CD4-positive, alpha-beta memory T cell (primary cell): Measurements from ENCODE around the gene POLR2A. TPM values are rescaled to one million over a fixed set of nuclear protein-coding genes. Genes with fewer than 3 reads are reported as not detected.
"Not testable (repeated sequence)": the region's sequence is repeated elsewhere in the genome, so short reads cannot be mapped to it uniquely, and the experiment has no call there.

ENCODE experiments used
- CTCF ChIA-PET: fragments of 350-600 bp; sonication (Branson Sonifier 250); formaldehyde crosslinking; loops from one replicate; lab custom pipeline; 2021; ENCODE audit warnings: inconsistent platforms; ENCODE audit not compliant: partially characterized antibody; lab: Charles Lee
- POLR2A ChIA-PET: fragments of 350-600 bp; sonication (Branson Sonifier 250); formaldehyde crosslinking; loops from one replicate; lab custom pipeline; 2021; ENCODE audit not compliant: partially characterized antibody; lab: Charles Lee
- DNase-seq, 5 donors: peaks; one replicate each; pipeline versions ENCODE4 v3.0.0 to v3.0.0-alpha.2; 2020 to 2022; ENCODE audit warnings: mixed read lengths in 1 of 5
- H3K27ac ChIP-seq: one replicate; pipeline ENCODE4 v1.7.0; 2013; ENCODE audit warnings: low read depth, low read length
- H3K27me3 ChIP-seq: 2 replicates; pipeline ENCODE4 v1.7.0; 2013; ENCODE audit warnings: mild to moderate bottlenecking, low read length, moderate library complexity; ENCODE audit not compliant: insufficient read depth
- H3K36me3 ChIP-seq: 2 replicates; pipeline ENCODE4 v1.7.0; 2013; ENCODE audit warnings: mild to moderate bottlenecking, low read length, moderate library complexity; ENCODE audit not compliant: insufficient read depth
- H3K4me1 ChIP-seq: 2 replicates; pipeline ENCODE4 v1.7.0; 2013; ENCODE audit warnings: mild to moderate bottlenecking, low read length, moderate library complexity; ENCODE audit not compliant: insufficient read depth
- H3K4me3 ChIP-seq, 2 donors: one replicate each; pipeline ENCODE4 v1.7.0; 2013; ENCODE audit warnings: low read length in 2 of 2, mild to moderate bottlenecking in 1 of 2
- H3K9me3 ChIP-seq, 2 donors: one replicate each; pipeline ENCODE4 v1.7.0; 2013; ENCODE audit warnings: low read length in 2 of 2, control low read depth in 1 of 2; ENCODE audit not compliant: control insufficient read depth in 1 of 2
- H3K27ac Mint-ChIP-seq, 7 donors: one replicate each; pipeline ENCODE4 v1.8.0; 2020 to 2021; ENCODE audit warnings: mixed read lengths in 7 of 7, mild to moderate bottlenecking in 6 of 7, inconsistent platforms in 3 of 7, moderate library complexity in 3 of 7
- H3K27me3 Mint-ChIP-seq, 2 donors: one replicate each; pipeline ENCODE4 v1.8.0; 2020 to 2021; ENCODE audit warnings: mixed read lengths in 2 of 2
- H3K36me3 Mint-ChIP-seq, 2 donors: one replicate each; pipeline ENCODE4 v1.8.0; 2020 to 2021; ENCODE audit warnings: mixed read lengths in 2 of 2, inconsistent platforms in 1 of 2, mild to moderate bottlenecking in 1 of 2
- H3K4me1 Mint-ChIP-seq, 4 donors: one replicate each; pipeline ENCODE4 v1.8.0; 2020 to 2021; ENCODE audit warnings: mixed read lengths in 4 of 4, mild to moderate bottlenecking in 1 of 4
- H3K4me3 Mint-ChIP-seq, 8 donors: one replicate each; pipeline ENCODE4 v1.8.0; 2020 to 2021; ENCODE audit warnings: mixed read lengths in 8 of 8, mild to moderate bottlenecking in 7 of 8, moderate library complexity in 6 of 8, inconsistent platforms in 3 of 8
- H3K9me3 Mint-ChIP-seq, 8 donors: one replicate each; pipeline ENCODE4 v1.8.0; 2020 to 2021; ENCODE audit warnings: mixed read lengths in 8 of 8, mild to moderate bottlenecking in 5 of 8, inconsistent platforms in 3 of 8, moderate library complexity in 1 of 8
- intact Hi-C: fragments of 100-400 bp; cut with micrococcal nuclease; formaldehyde crosslinking; loops from one replicate; pipeline ENCODE4 v1.15.1; 2023
- polyA plus RNA-seq, 2 donors: library from polyadenylated mRNA; unstranded; fragments of 300-500 nt; fragmentation: Illumina TruSeq; gene quantifications; one replicate each; pipeline ENCODE4 v1.2.3, GENCODE V29; 2021
- total RNA-seq, 2 experiments: library from RNA; stranded (reverse); gene quantifications; one replicate each; pipeline ENCODE4 v1.2.3, GENCODE V29; 2021

Gene POLR2A
- total and polyA plus RNA-seq, 4 experiments from 2014 or later: 8.6 to 191 (median 127) TPM

- H3K9me3 ChIP-seq: no peaks in the 10 kb centered on the region
- no peak overlapping the region for H3K27ac ChIP-seq
- ChIA-PET CTCF (no interaction called here), POLR2A (interaction anchor here (0.6 to 23.4 kb wide), 7 partner anchors 9 to 123 kb away, joined by 3 to 398 read pairs (median 3); partner anchors contain the start of genes POLR2A, SLC35G6, TMEM102 and ZBTB4)
- no peaks in the 10 kb centered on the region for H3K9me3 Mint-ChIP-seq
- DNase-seq: no peak
- H3K4me3 Mint-ChIP-seq: peak overlapping the region in 1 of 8 donors; percentile 26
- peaks cover 2% of the 10 kb centered on the region for H3K36me3 ChIP-seq
- no peaks in the 10 kb centered on the region for H3K27me3 ChIP-seq
- peaks cover 31% of the 10 kb centered on the region for H3K4me1 ChIP-seq
- no peaks in the 10 kb centered on the region for H3K27me3 Mint-ChIP-seq
- no peak overlapping the region for H3K4me3 ChIP-seq
- intact Hi-C loops: no loop called here
- peak overlapping the region in 5 of 7 donors; percentile 15 to 71 (median 65) for H3K27ac Mint-ChIP-seq
- peaks cover 0 to 20% of the 10 kb centered on the region in 2 donors for H3K36me3 Mint-ChIP-seq
- H3K4me1 Mint-ChIP-seq: peaks cover 18 to 55% (median 26%) of the 10 kb centered on the region in 4 donors
These were observed 12.4 kb upstream of the POLR2A start for GRCh38 chr17:7471729-7472128.

GRCh38 chr17:7474767-7475166 lies 9.4 kb upstream of the POLR2A start:
- peaks cover 48% of the 10 kb centered on the region for H3K4me1 ChIP-seq
- H3K27me3 ChIP-seq, H3K27me3 Mint-ChIP-seq, H3K9me3 ChIP-seq, H3K4me3 Mint-ChIP-seq, H3K4me3 ChIP-seq, intact Hi-C loops, H3K27ac ChIP-seq, H3K36me3 ChIP-seq, DNase-seq, H3K27ac Mint-ChIP-seq, H3K9me3 Mint-ChIP-seq: not testable (repeated sequence)
- H3K4me1 Mint-ChIP-seq: peaks cover 35 to 65% (median 45%) of the 10 kb centered on the region in 4 donors
- POLR2A ChIA-PET: interaction anchor here (3.5 to 13.8 kb wide), 3 partner anchors 11 to 36 kb away, joined by 33 to 398 read pairs (median 138); partner anchors contain the start of genes FGF11, POLR2A and TMEM102
- CTCF ChIA-PET: interaction anchor here (0.7 to 4.2 kb wide), 3 partner anchors 19 to 86 kb away, joined by 3 to 28 read pairs (median 6); partner anchors contain the start of gene TMEM102
- peaks cover 0 to 15% of the 10 kb centered on the region in 2 donors for H3K36me3 Mint-ChIP-seq

- intact Hi-C loops: no loop called here
- Mint-ChIP-seq H3K27ac (peak overlapping the region in 6 of 7 donors; percentile 36 to 92 (median 78)), H3K27me3 (no peaks in the 10 kb centered on the region), H3K9me3 (no peaks in the 10 kb centered on the region), H3K4me1 (peaks cover 39 to 76% (median 54%) of the 10 kb centered on the region in 4 donors), H3K36me3 (peaks cover 0 to 19% of the 10 kb centered on the region in 2 donors), H3K4me3 (peak overlapping the region in 4 of 8 donors; percentile 56 to 96 (median 66))
- peaks cover 58% of the 10 kb centered on the region for H3K4me1 ChIP-seq
- DNase-seq: no peak
- no peak overlapping the region for H3K4me3 ChIP-seq
- no peak overlapping the region for H3K27ac ChIP-seq
- no peaks in the 10 kb centered on the region for H3K36me3 ChIP-seq
- POLR2A ChIA-PET: interaction anchor here (0.6 to 13.8 kb wide), 11 partner anchors 9 to 746 kb away, joined by 3 to 398 read pairs (median 4); partner anchors contain the start of genes FGF11, POLR2A and TMEM102
- no peaks in the 10 kb centered on the region for H3K27me3 ChIP-seq
- no peaks in the 10 kb centered on the region for H3K9me3 ChIP-seq
- CTCF ChIA-PET: interaction anchor here (1.0 to 4.2 kb wide), 9 partner anchors 8 to 120 kb away, joined by 3 to 28 read pairs (median 3); partner anchors contain the start of gene TMEM102
These were observed 8.3 kb upstream of the POLR2A start for GRCh38 chr17:7475764-7476422.

GRCh38 chr17:7476494-7476893 lies 7.7 kb upstream of the POLR2A start:
- Histone ChIP-seq H3K27me3 (no peaks in the 10 kb centered on the region), H3K9me3 (no peaks in the 10 kb centered on the region), H3K4me1 (peaks cover 59% of the 10 kb centered on the region), H3K27ac (no peak overlapping the region), H3K36me3 (no peaks in the 10 kb centered on the region), H3K4me3 (no peak overlapping the region)
- intact Hi-C loops: no loop called here
- ChIA-PET POLR2A (interaction anchor here (0.6 to 13.8 kb wide), 11 partner anchors 9 to 745 kb away, joined by 3 to 398 read pairs (median 4); partner anchors contain the start of genes FGF11, POLR2A and TMEM102), CTCF (interaction anchor here (0.6 to 4.2 kb wide), 10 partner anchors 9 to 203 kb away, joined by 3 to 28 read pairs (median 3); partner anchors contain the start of gene TMEM102)
- Mint-ChIP-seq H3K36me3 (peaks cover 0 to 19% of the 10 kb centered on the region in 2 donors), H3K9me3 (no peaks in the 10 kb centered on the region), H3K27ac (peak overlapping the region; percentile 36 to 92 (median 76)), H3K4me3 (peak overlapping the region in 7 of 8 donors; percentile 2 to 96 (median 57)), H3K4me1 (peaks cover 39 to 76% (median 55%) of the 10 kb centered on the region in 4 donors), H3K27me3 (no peaks in the 10 kb centered on the region)
- no peak for DNase-seq

- CTCF ChIA-PET: interaction anchor here (0.6 to 4.2 kb wide), 5 partner anchors 22 to 204 kb away, joined by 3 to 28 read pairs (median 6); partner anchors contain the start of gene TMEM102
These were observed 7.2 kb upstream of the POLR2A start for GRCh38 chr17:7476951-7477350.

GRCh38 chr17:7477392-7478275 lies 6.5 kb upstream of the POLR2A start:
- H3K27ac Mint-ChIP-seq: peak overlapping the region; percentile 74 to 97 (median 97)
- no peaks in the 10 kb centered on the region for H3K36me3 ChIP-seq
- ChIA-PET CTCF (interaction anchor here (0.6 to 4.2 kb wide), 4 partner anchors 23 to 205 kb away, joined by 3 to 28 read pairs (median 6); partner anchors contain the start of gene TMEM102), POLR2A (interaction anchor here (0.6 to 13.8 kb wide), 13 partner anchors 8 to 209 kb away, joined by 3 to 398 read pairs (median 4); partner anchors contain the start of genes ACAP1, CHRNB1, FGF11 and POLR2A)
- H3K27me3 Mint-ChIP-seq: no peaks in the 10 kb centered on the region
- intact Hi-C loops: no loop called here
- H3K36me3 Mint-ChIP-seq: peaks cover 0 to 19% of the 10 kb centered on the region in 2 donors
- peaks cover 40 to 78% (median 57%) of the 10 kb centered on the region in 4 donors for H3K4me1 Mint-ChIP-seq
- H3K4me1 ChIP-seq: peaks cover 56% of the 10 kb centered on the region
- H3K9me3 Mint-ChIP-seq: no peaks in the 10 kb centered on the region
- H3K27ac ChIP-seq: peak overlapping the region; percentile 97
- no peaks in the 10 kb centered on the region for H3K27me3 ChIP-seq
- H3K9me3 ChIP-seq: no peaks in the 10 kb centered on the region
- peak overlapping the region; percentile 64 to 83 for H3K4me3 ChIP-seq
- no peak for DNase-seq
- peak overlapping the region; percentile 89 to 97 (median 94) for H3K4me3 Mint-ChIP-seq

More at GRCh38 chr17:7476951-7477350, 7.2 kb upstream of the POLR2A start:
- Histone ChIP-seq H3K27me3 (no peaks in the 10 kb centered on the region), H3K36me3 (no peaks in the 10 kb centered on the region), H3K4me3 (no peak overlapping the region), H3K4me1 (peaks cover 54% of the 10 kb centered on the region), H3K9me3 (no peaks in the 10 kb centered on the region), H3K27ac (no peak overlapping the region)
- Mint-ChIP-seq H3K9me3 (no peaks in the 10 kb centered on the region), H3K4me1 (peaks cover 37 to 76% (median 53%) of the 10 kb centered on the region in 4 donors), H3K27me3 (no peaks in the 10 kb centered on the region), H3K4me3 (peak overlapping the region in 4 of 8 donors; percentile 18 to 96 (median 94)), H3K27ac (peak overlapping the region; percentile 10 to 97 (median 92)), H3K36me3 (peaks cover 0 to 19% of the 10 kb centered on the region in 2 donors)
- POLR2A ChIA-PET: interaction anchor here (0.7 to 13.8 kb wide), 11 partner anchors 8 to 210 kb away, joined by 3 to 398 read pairs (median 4); partner anchors contain the start of genes FGF11, POLR2A and TMEM102
- DNase-seq: no peak
- intact Hi-C loops: no loop called here
